ENCODE measurements around the gene DLG5.

DNA sequence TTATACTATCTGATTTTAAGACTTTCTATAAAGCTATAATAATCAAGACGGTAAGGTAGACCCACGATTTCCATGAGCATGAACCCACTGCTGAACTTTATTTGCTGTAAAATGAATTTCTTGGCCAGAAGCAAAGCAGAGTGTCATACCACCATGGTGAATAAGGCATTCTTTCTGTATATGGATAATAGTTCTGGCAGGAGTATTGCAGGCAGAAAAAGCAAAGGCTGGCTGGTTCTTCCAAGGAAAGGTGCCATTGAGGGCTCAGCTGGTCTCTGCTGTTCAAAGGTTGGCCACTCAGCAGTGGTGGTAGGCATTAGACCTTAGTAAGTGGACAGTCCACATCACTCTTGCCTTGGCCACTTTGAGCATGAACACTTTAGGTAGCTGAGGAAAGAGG, 184.8 kb downstream of the DLG5 start:
- TF ChIP-seq EZH2 (IDR thresholded peaks at IDR 0.05): no peak
- TF ChIP-seq, protein P1, sequence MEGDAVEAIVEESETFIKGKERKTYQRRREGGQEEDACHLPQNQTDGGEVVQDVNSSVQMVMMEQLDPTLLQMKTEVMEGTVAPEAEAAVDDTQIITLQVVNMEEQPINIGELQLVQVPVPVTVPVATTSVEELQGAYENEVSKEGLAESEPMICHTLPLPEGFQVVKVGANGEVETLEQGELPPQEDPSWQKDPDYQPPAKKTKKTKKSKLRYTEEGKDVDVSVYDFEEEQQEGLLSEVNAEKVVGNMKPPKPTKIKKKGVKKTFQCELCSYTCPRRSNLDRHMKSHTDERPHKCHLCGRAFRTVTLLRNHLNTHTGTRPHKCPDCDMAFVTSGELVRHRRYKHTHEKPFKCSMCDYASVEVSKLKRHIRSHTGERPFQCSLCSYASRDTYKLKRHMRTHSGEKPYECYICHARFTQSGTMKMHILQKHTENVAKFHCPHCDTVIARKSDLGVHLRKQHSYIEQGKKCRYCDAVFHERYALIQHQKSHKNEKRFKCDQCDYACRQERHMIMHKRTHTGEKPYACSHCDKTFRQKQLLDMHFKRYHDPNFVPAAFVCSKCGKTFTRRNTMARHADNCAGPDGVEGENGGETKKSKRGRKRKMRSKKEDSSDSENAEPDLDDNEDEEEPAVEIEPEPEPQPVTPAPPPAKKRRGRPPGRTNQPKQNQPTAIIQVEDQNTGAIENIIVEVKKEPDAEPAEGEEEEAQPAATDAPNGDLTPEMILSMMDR (IDR thresholded peaks at IDR 0.05): no peak
